HG03139 (cell line): ENCODE measurements around the gene PPL.
A peak's percentile ranks its signal among the peaks of the same experiment; 100 is the strongest.

ENCODE experiments used
- ATAC-seq: cut with Tn5 transposase; IDR thresholded peaks from one replicate; pipeline ENCODE4 v1.9.1; 2021; ENCODE audit not compliant: unreplicated experiment

Gene PPL

GRCh38 chr16:4868535-4868934, 68.4 kb downstream of the PPL start:
- no peak for ATAC-seq

GRCh38 chr16:4868026-4868425, 68.9 kb downstream of the PPL start:
- peak; percentile 80 for ATAC-seq

GRCh38 chr16:4866586-4866985, 70.4 kb downstream of the PPL start:
- ATAC-seq: no peak

GRCh38 chr16:4865231-4865860, 71.6 kb downstream of the PPL start:
- no peak for ATAC-seq

DNA sequence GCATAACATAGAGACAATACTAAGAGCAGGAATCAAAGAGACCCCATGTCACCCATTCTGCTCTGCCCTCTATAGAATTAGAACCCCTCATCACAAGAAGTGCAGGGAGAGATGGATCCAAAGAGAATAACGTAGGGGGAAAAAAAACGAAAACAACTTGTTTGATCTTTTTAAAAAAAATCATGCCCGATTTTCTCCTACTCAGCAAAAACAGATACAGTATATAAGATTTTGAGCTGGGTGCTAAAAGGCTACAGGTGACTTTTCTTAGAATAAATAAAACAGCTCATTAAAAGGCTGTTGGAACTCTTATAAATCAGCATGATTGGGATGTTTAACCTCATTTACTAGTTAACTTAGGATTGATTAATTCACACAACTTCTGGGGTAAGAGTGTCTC, 72.2 kb downstream of the PPL start:
- ATAC-seq: no peak

DNA sequence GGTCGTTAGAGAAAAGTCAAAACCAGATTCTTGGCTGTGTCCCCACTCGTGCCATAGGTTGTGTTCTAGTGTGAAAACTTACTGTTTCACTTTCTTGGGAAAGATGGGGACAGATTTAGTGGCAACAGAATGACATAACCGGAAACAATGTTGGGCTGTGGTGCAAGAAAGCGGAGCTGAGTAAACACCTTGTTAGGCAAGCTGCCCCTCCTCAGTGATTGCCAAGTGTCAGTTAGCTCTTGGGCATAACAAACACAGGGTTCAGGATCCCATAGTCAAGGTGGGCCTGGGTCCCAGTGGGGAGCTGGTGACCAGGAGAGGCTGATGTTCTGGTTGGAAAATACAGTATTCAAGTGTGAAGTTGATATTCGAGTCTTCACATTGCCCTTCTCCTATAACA, 74.3 kb downstream of the PPL start:
- no peak for ATAC-seq

DNA sequence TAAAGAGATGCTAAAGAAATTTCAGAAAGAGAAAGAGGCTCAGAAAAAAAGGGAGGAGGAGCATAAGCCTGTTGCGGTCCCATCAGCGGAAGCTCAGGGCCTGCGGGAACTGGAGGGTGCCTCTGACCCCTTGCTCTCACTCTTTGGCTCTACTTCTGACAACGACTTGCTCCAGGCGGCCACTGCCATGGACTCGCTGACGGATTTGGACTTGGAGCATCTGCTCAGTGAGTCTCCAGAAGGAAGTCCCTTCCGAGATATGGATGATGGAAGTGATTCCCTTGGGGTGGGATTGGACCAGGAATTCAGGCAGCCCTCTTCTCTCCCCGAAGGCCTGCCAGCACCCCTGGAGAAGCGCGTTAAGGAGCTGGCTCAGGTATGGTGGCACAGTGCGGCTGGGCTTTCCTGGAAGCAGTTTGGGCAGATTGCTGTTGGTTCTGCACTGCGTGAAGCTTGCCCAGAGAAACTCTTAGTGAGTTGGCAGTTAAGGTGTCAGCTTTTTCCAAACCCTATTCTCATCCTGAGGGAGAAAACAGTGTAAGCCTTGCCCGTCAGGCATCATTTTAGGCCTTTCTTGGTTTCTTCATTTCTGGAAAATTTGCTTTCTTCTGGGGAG, 76.1 kb downstream of the PPL start:
- ATAC-seq: no peak

GRCh38 chr16:4859900-4860255, 77.1 kb downstream of the PPL start:
- no peak for ATAC-seq

DNA sequence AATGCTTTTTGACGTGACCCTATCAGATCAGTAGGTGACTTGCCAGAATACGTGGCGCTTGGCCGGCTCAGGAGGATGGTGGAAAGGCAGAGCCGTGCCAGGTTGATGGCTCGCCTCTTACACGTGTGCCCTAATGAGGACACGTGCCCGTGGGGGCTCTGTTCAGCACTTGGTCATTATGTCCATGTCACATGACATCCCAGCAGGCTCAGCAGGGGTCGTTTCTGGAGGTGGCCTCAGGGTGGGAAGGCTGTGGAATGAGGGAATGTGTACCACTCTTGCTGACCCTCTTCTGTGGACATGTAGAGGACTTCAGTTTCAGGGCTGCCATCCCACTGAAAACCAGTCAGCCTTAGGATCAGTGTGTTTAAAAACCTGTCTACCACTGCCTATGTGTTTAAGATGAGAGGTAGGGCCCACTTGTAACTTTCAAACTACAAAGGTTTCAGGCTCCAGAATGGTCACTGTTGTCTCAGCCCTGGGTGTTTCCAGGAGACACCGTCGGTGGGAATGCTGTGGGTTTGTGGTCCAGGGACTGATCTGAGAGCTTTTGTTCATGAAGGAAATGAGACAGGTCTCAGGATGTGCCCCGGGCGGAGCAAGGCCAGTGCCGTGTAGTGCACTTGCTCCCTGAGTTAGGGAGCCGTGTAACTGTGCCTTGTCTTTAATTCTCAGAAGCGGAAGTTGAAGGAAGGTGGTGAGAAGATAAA, 77.6 kb downstream of the PPL start:
- ATAC-seq: no peak

GRCh38 chr16:4855804-4856203, 81.1 kb downstream of the PPL start:
- no peak for ATAC-seq

- ATAC-seq: no peak
Measured at GRCh38 chr16:4855371-4855770, 81.6 kb downstream of the PPL start.

DNA sequence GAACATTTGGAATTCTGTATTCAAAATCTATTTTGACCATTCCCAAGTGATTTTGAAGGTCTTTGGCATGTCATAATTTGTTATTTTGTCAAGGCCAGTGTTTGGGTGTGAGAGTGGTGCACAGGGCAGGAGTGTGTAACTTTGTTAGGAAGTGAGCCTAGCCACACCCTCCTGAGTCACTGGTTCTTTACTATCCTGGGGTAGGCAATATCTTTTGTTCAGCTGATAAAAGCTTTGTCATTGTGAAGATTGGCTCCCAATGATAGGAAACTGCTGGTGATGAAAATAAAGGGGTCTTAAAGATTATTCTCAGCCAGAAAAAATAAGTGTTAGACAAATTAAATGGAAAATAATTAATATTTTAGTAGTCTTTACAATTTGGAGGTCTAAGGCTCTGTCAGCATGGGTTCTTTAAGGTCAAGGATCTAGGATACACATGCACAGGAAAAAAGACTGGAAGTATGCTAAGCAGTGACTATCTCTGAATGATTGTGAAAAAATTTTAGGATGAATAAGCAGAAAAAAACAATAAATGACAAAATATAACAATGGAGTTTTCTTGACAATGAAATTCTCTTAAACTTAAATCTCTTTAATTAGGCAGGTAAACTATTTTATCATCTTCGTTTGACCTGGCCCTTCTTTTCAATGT, 84.6 kb downstream of the PPL start:
- no peak for ATAC-seq

DNA sequence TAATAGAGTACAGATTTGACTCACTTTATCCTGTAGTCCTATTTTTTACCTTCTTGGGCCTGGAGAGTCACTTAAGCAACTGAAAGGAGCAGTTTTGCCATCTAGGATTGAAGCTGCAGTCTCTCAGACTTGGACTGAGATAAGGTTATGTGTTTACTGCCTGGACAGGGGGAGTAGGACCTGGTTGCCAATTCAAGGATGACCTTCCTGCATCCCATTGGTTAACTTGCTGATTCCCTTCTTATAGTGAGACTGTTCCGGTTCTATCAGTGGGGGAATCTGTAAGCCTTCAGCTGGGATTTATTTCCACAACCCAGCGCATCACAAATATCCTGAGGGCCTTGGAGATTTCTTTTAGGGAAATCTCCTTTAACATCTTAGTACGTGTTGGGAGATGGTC, 86.7 kb downstream of the PPL start:
- no peak for ATAC-seq

GRCh38 chr16:4847774-4848587, 89.0 kb downstream of the PPL start:
- peak; percentile 9 for ATAC-seq

GRCh38 chr16:4846901-4847773, 89.8 kb downstream of the PPL start, which contains the start of the genes GLYR1 and UBN1:
Gene GLYR1 (minus strand): TSS chr16:4847288. CDS start chr16:4847265, 23 bp downstream.
Gene UBN1 (plus strand): TSS chr16:4847481. CDS start chr16:4852918, 5,437 bp downstream.
- peak; percentile 87 for ATAC-seq

DNA sequence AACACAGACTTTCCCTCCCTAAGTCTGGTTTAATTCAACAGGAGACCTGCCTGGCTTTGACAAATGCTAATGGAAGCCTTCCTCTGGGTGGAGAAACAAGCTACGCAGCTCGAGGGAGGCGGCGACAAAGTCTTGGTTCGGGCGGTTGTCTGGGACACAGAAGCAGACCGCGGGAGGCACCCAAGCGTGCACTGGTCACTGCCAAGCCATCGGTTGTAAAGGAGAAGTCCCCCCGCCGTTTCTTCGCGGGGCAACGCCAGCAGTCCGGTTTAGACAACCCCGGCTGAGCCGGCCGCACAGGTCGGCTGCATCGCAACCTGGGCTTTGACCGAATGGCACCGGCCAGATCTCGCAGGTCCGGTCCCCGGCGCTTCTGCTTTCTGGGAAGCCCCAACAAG, 90.4 kb downstream of the PPL start:
- peak; percentile 29 for ATAC-seq

DNA sequence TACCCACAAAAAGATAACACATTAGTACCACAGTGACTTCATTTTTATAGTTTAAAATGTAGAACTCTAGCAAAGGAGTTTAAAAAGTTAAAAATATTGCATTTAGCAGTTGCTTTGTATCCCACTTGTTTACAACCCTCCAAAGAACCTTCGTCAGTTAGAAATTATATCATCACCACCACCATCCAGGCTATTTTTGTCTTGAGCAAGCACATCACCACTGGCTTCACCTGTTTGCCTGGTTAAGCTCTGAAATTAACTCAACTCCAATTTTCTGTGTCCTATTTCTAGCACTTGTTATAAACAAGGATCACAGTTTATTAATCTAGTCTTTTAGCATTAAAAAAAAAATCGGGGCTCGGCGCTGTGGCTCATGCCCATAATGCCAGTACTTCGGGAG, 96.0 kb downstream of the PPL start:
- ATAC-seq: no peak

- ATAC-seq: no peak
Measured at GRCh38 chr16:4839942-4840341, 97.0 kb downstream of the PPL start.

DNA sequence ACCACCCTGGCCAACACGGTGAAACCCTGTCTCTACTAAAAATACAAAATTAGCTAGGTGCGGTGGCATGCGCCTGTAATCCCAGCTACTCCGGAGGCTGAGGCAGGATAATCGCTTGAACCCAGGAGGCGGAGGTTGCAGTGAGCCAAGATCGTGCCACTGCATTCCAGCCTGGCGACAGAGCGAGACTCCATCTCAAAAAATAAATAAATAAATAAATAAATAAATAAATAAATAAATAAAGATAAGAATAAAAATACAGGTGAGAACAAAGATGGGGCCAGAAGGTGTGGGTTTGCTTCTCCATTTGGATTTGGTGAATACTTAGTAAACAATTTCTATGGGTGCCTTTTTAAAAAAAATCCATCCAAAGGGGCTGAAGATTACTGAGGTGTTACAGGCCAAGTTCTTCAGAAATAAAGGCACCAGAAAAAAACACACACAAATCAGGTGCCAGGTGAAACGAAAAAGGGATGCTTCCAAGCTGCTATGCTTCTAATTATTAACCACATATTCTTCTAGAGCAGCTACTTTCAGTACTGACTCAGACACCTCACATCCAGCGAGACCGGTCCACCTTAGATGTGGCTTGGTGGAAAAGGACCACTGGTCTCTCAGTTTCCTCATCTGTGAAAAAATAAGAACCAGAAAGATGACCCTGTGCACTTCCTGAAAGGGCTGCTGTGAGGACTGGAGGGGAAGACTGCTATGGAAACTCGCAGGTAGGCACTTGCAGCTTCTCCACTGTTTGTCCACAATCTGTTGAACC, 99.0 kb downstream of the PPL start:
- ATAC-seq: no peak
